Measurements from ENCODE around the gene HACD3.

GRCh38 chr15:65509321-65509720 lies 20.9 kb upstream of the HACD3 start:
- TF ChIP-seq CTCF (optimal IDR thresholded peaks at IDR 0.05 in 1 of 3, IDR thresholded peaks at IDR 0.05 in 1 of 3, conservative IDR thresholded peaks at IDR 0.05 in 1 of 3; ENCODE audit: extremely low read depth in 1 of 3, insufficient read depth in 2 of 3, low read length in 3 of 3) = no peak
- TF ChIP-seq EZH2 (IDR thresholded peaks at IDR 0.05; ENCODE audit: low read length) = no peak

Measured in keratinocyte (primary cell).